Measurements from ENCODE around the gene FERMT1. TPM values are rescaled to one million over a fixed set of nuclear protein-coding genes. Genes with fewer than 3 reads are reported as not detected.

Gene FERMT1
- total and polyA plus RNA-seq, 4 donors = 0.83 to 2.4 (median 1.5) TPM

- Histone ChIP-seq H3K9ac (ENCODE audit: insufficient read depth in 1 of 2, low read length in 2 of 2) (no peak overlapping the region), H3K4me3 (no peak overlapping the region), H3K27me3 (ENCODE audit: control insufficient read depth in 3 of 3, insufficient read depth in 3 of 3, low read length in 2 of 3) (peaks cover 0 to 3% (median 3%) of the 10 kb centered on the region in 3 donors), H3K36me3 (ENCODE audit: control insufficient read depth in 4 of 4, insufficient read depth in 4 of 4, low read length in 4 of 4) (no peaks in the 10 kb centered on the region), H3K9me3 (ENCODE audit: control insufficient read depth in 4 of 4, insufficient read depth in 3 of 4, low read length in 3 of 4) (no peaks in the 10 kb centered on the region), H3K27ac (ENCODE audit: low read depth in 1 of 2, low read length in 1 of 2) (peak overlapping the region in 1 of 2 donors; percentile 65), H3K4me1 (ENCODE audit: control insufficient read depth in 5 of 5, insufficient read depth in 5 of 5, low read length in 5 of 5) (peaks cover 0 to 6% (median 0%) of the 10 kb centered on the region in 5 donors)
- DNase-seq (peak in 1 of 3 donors; percentile 50), ATAC-seq (ENCODE audit: insufficient read depth, low FRiP score) (peak; percentile 48)
- TF ChIP-seq CTCF (IDR thresholded peaks at IDR 0.05; ENCODE audit: control extremely low read depth, extremely low read depth) = no peak
- WGBS, 2 donors = 32 to 47% methylated on average over 7 of the region's 7 CpGs
Measured at GRCh38 chr20:6058684-6059295, 64.0 kb downstream of the FERMT1 start.

DNA sequence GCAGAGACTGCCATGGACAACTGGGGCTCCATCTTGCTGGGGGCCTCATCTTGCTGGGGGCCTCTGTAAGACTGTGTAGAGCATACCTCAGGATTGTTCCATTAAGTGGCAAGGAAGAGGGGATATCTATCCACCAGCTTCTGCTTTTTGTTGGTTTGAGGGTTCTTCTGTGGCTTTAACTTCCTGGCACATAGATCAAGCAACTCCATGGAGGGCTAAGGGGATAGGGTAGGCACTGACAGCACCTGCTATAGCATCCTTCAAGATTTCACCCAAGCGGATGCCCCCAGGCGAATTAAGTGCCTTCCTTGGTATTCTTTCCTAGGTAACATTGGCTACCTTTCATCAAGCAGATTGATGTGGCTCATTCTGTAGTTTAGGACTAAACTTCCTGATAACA, 65.1 kb downstream of the FERMT1 start:
- H3K36me3 ChIP-seq (ENCODE audit: control insufficient read depth in 4 of 4, insufficient read depth in 4 of 4, low read length in 4 of 4) = no peaks in the 10 kb centered on the region
- H3K27ac ChIP-seq (ENCODE audit: low read depth in 1 of 2, low read length in 1 of 2) = peak overlapping the region in 1 of 2 donors; percentile 82
- H3K27me3 ChIP-seq (ENCODE audit: control insufficient read depth in 3 of 3, insufficient read depth in 3 of 3, low read length in 2 of 3) = peaks cover 0 to 13% (median 9%) of the 10 kb centered on the region in 3 donors
- no peaks in the 10 kb centered on the region for H3K9me3 ChIP-seq (ENCODE audit: control insufficient read depth in 4 of 4, insufficient read depth in 3 of 4, low read length in 3 of 4)
- 32 to 66% methylated on average over 2 of the region's 2 CpGs for WGBS, 2 donors
- DNase-seq = no peak
- peaks cover 0 to 10% (median 0%) of the 10 kb centered on the region in 5 donors for H3K4me1 ChIP-seq (ENCODE audit: control insufficient read depth in 5 of 5, insufficient read depth in 5 of 5, low read length in 5 of 5)
- no peak overlapping the region for H3K9ac ChIP-seq (ENCODE audit: insufficient read depth in 1 of 2, low read length in 2 of 2)
- ATAC-seq (ENCODE audit: insufficient read depth, low FRiP score) = no peak
- no peak for TF ChIP-seq CTCF (IDR thresholded peaks at IDR 0.05; ENCODE audit: control extremely low read depth, extremely low read depth)
- no peak overlapping the region for H3K4me3 ChIP-seq

GRCh38 chr20:6057139-6057538, 65.7 kb downstream of the FERMT1 start:
- H3K9me3 ChIP-seq (ENCODE audit: control insufficient read depth in 4 of 4, insufficient read depth in 3 of 4, low read length in 3 of 4) = no peaks in the 10 kb centered on the region
- no peaks in the 10 kb centered on the region for H3K36me3 ChIP-seq (ENCODE audit: control insufficient read depth in 4 of 4, insufficient read depth in 4 of 4, low read length in 4 of 4)
- H3K4me3 ChIP-seq = no peak overlapping the region
- H3K27ac ChIP-seq (ENCODE audit: low read depth in 1 of 2, low read length in 1 of 2) = no peak overlapping the region
- no peak for TF ChIP-seq CTCF (IDR thresholded peaks at IDR 0.05; ENCODE audit: control extremely low read depth, extremely low read depth)
- H3K9ac ChIP-seq (ENCODE audit: insufficient read depth in 1 of 2, low read length in 2 of 2) = no peak overlapping the region
- peaks cover 0 to 14% (median 9%) of the 10 kb centered on the region in 3 donors for H3K27me3 ChIP-seq (ENCODE audit: control insufficient read depth in 3 of 3, insufficient read depth in 3 of 3, low read length in 2 of 3)
- no peak for ATAC-seq (ENCODE audit: insufficient read depth, low FRiP score)
- 71 to 93% methylated on average over 2 of the region's 2 CpGs for WGBS, 2 donors
- peaks cover 0 to 10% (median 4%) of the 10 kb centered on the region in 5 donors for H3K4me1 ChIP-seq (ENCODE audit: control insufficient read depth in 5 of 5, insufficient read depth in 5 of 5, low read length in 5 of 5)
- DNase-seq = no peak

Measured in lung (tissue), 12 donors.